GM12878 (cell line): Measurements from ENCODE around the gene RNF13. TPM values are rescaled to one million over a fixed set of nuclear protein-coding genes. Genes with fewer than 3 reads are reported as not detected.
"Not testable (repeated sequence)": the region's sequence is repeated elsewhere in the genome, so short reads cannot be mapped to it uniquely, and the experiment has no call there.

Experiments
- ATAC-seq: fragments of 200-7000 bp; cut with Tn5 transposase; 3 replicates; pipeline ENCODE4 v1.9.1; 2020; ENCODE audit warnings: mild to moderate bottlenecking, moderate library complexity
- BruUV-seq: library from RNA; stranded (reverse); fragments of 400-500 nt; replicated peaks from 2 replicates; lab custom pipeline; 2021; lab: Mats Ljungman, UMichigan
- CTCF ChIA-PET: fragments of 300-600 bp; sonication (Branson Sonifier 250); formaldehyde crosslinking; extraction: SDS; loops from one replicate; lab custom pipeline; 2021; ENCODE audit warnings: inconsistent platforms; lab: Yijun Ruan, JAX
- POLR2A ChIA-PET: fragments of 350-600 bp; formaldehyde crosslinking; extraction: SDS; loops from one replicate; lab custom pipeline; 2021; ENCODE audit warnings: inconsistent platforms; lab: Charles Lee
- RAD21 ChIA-PET: fragments of 300-600 bp; sonication (Branson Sonifier 250); formaldehyde crosslinking; loops from one replicate; lab custom pipeline; 2023; ENCODE audit warnings: antibody characterized with exemption; ENCODE audit not compliant: unreplicated experiment; lab: Charles Lee
- SMC1A ChIA-PET: fragments of 300-600 bp; sonication (Branson Sonifier 250); formaldehyde crosslinking; loops from one replicate; lab custom pipeline; 2023; ENCODE audit not compliant: unreplicated experiment, uncharacterized antibody; lab: Charles Lee
- DNase-seq: peaks from one replicate; pipeline ENCODE4 v3.0.0-alpha.2; 2011; ENCODE audit warnings: low read depth, low spot score
- FAIRE-seq: peaks from 3 replicates; lab custom pipeline; 2011; peaks lifted over from hg19 to GRCh38; lab: Jason Lieb, UNC
- H2AFZ ChIP-seq: 2 replicates; pipeline ENCODE4 v1.6.0; 2011; ENCODE audit warnings: low read depth, low read length, control low read depth; ENCODE audit not compliant: control insufficient read depth
- H3K27ac ChIP-seq: 2 replicates; pipeline ENCODE4 v1.5.1; 2011; ENCODE audit warnings: control low read depth; ENCODE audit not compliant: control insufficient read depth, insufficient read depth
- H3K27me3 ChIP-seq, 2 experiments: replicated peaks in 1 of 2; 2 replicates each; pipeline versions ENCODE4 v1.6.0 to v1.6.1; 2011; ENCODE audit warnings: low read length in 1 of 2; ENCODE audit not compliant: control insufficient read depth in 2 of 2, insufficient read depth in 2 of 2
- H3K36me3 ChIP-seq, 2 experiments: 2 replicates each; pipeline ENCODE4 v1.5.1; 2011; ENCODE audit warnings: low read length in 1 of 2; ENCODE audit not compliant: control insufficient read depth in 2 of 2, insufficient read depth in 2 of 2
- H3K4me1 ChIP-seq: 2 replicates; pipeline ENCODE4 v1.6.1; 2011; ENCODE audit warnings: mild to moderate bottlenecking, low read length, moderate library complexity, mixed read lengths; ENCODE audit not compliant: control insufficient read depth, insufficient read depth
- H3K4me2 ChIP-seq: 2 replicates; pipeline ENCODE4 v1.6.0; 2011; ENCODE audit warnings: control low read depth; ENCODE audit not compliant: control insufficient read depth, insufficient read depth
- H3K4me3 ChIP-seq: fragments of 200-600 bp; sonication (generic); 2 replicates; pipeline ENCODE4 v1.5.1; 2016
- H3K79me2 ChIP-seq: 2 replicates; pipeline ENCODE4 v1.6.0; 2011; ENCODE audit warnings: low read length; ENCODE audit not compliant: control insufficient read depth, insufficient read depth
- H3K9ac ChIP-seq: 2 replicates; pipeline ENCODE4 v1.8.0; 2011; ENCODE audit warnings: low read length, control low read depth, mixed read lengths; ENCODE audit not compliant: control insufficient read depth, insufficient read depth
- H3K9me3 ChIP-seq: replicated peaks from 3 replicates; pipeline ENCODE4 v1.5.1; 2011; ENCODE audit warnings: mild to moderate bottlenecking, low read length; ENCODE audit not compliant: control insufficient read depth, insufficient read depth
- H4K20me1 ChIP-seq: 2 replicates; pipeline ENCODE4 v1.6.0; 2011; ENCODE audit not compliant: control insufficient read depth, insufficient read depth
- BCL11A ChIP-seq: IDR thresholded peaks from 2 replicates; pipeline ENCODE4 v1.6.1; 2011; ENCODE audit warnings: low read depth, low read length
- CREB1 ChIP-seq: IDR thresholded peaks from 2 replicates; pipeline ENCODE4 v1.6.1; 2012; ENCODE audit warnings: low read depth, mild to moderate bottlenecking, inconsistent platforms
- FOXM1 ChIP-seq: IDR thresholded peaks from 2 replicates; pipeline ENCODE4 v1.6.1; 2012; ENCODE audit warnings: low read depth, mild to moderate bottlenecking, inconsistent platforms, low read length, moderate library complexity
- IKZF2 ChIP-seq, 2 experiments: fragments of 450-650 bp; IDR thresholded peaks; 2 replicates each; pipeline ENCODE4 v1.6.1; 2017; ENCODE audit warnings: mild to moderate bottlenecking in 2 of 2, moderate library complexity in 2 of 2
- KLF5 ChIP-seq: fragments of 450-650 bp; IDR thresholded peaks from 2 replicates; pipeline ENCODE4 v1.6.1; 2014; ENCODE audit warnings: mild to moderate bottlenecking; ENCODE audit not compliant: partially characterized antibody
- PML ChIP-seq: IDR thresholded peaks from 2 replicates; pipeline ENCODE4 v1.6.1; 2012; ENCODE audit warnings: low read length, inconsistent platforms
- SPI1 ChIP-seq: IDR thresholded peaks from 2 replicates; pipeline ENCODE4 v1.6.1; 2011; ENCODE audit warnings: low read depth, mild to moderate bottlenecking, low read length, moderate library complexity, borderline replicate concordance; ENCODE audit not compliant: insufficient read depth
- TAF1 ChIP-seq: IDR thresholded peaks from 2 replicates; pipeline ENCODE4 v1.6.1; 2011; ENCODE audit warnings: mild to moderate bottlenecking, low read depth, low read length, borderline replicate concordance
- WGBS: methylation state at CpG from one replicate; pipeline ENCODE4 v1.1.6; 2016; ENCODE audit warnings: low lambda C conversion rate; ENCODE audit not compliant: insufficient replicate concordance, insufficient coverage; ENCODE audit errors: missing lambda C conversion rate; 5-methylcytosine and 5-hydroxymethylcytosine counted together
- in situ Hi-C: fragments of 300-500 bp; cut with MboI; formaldehyde crosslinking; loops from 9 replicates; pipeline ENCODE4 v1.14.3; 2018; ENCODE audit warnings: mixed read lengths
- intact Hi-C: fragments of 100-400 bp; cut with micrococcal nuclease; formaldehyde crosslinking; loops from one replicate; pipeline ENCODE4 v1.14.2; 2022; ENCODE audit not compliant: unreplicated experiment
- polyA plus RNA-seq, 11 experiments: library from polyadenylated mRNA; depleted of rRNA in 4 of 11; unstranded in 6 of 11; stranded (reverse) in 5 of 11; fragments of >200 nt; fragmentation: Nextera tagmentation in 4 of 11; fragmentation: Illumina TruSeq in 1 of 11; extraction: Ambion mirVana in 4 of 11; extraction: Trizol in 1 of 11; gene quantifications; 1 replicate in 1 of 11; 2 replicates in 10 of 11; pipeline versions ENCODE4 v1.2.1 to v1.2.3, GENCODE V29; 2011 to 2016; ENCODE audit warnings: inconsistent platforms in 2 of 11, missing spikeins in 2 of 11, low read depth in 1 of 11
- total RNA-seq, 4 experiments: library from RNA; depleted of rRNA in 3 of 4; stranded (reverse); fragments of >200 nt in 3 of 4; fragmentation: Illumina TruSeq in 1 of 4; extraction: Trizol in 1 of 4; gene quantifications; 2 replicates each; pipeline versions ENCODE4 v1.2.1 to v1.2.3, GENCODE V29; 2013 to 2021
- TF ChIP-seq, protein P1 (sequence below): fragments of 450-650 bp; IDR thresholded peaks from 2 replicates; pipeline ENCODE4 v1.6.1; 2017; ENCODE audit warnings: mild to moderate bottlenecking

RNF13 gene
- total and polyA plus RNA-seq, 10 of the 15 experiments (the other 5 are each of a cell fraction or from before 2014, with no cell fraction given), result 18.9 to 73.4 (median 36.7) TPM

DNA sequence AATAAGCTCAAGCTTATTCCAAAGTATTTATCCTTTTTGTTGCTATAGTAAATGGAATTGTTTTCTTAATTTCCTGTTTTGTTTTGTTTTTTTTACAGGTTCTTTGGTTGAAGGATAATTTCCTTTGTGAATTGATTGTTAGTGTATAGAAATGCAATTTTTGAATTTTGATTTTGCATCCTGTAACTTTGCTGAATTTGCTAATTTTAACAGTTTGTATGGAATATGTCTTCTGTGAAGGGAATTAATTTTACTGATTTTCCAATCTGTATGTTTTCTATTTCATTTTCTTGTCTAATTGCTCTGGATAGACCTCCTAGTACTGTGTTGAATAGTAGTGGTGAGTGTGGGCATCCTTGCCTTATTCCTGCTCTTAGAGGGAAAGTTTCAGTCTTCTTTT is 129.4 kb downstream of the RNF13 start:
- in situ Hi-C loops (no loop called here), intact Hi-C loops (no loop called here)
- Histone ChIP-seq H2AFZ (no peak overlapping the region), H3K4me2 (no peak overlapping the region), H3K4me3 (no peak overlapping the region), H3K79me2 (no peaks in the 10 kb centered on the region; the same call in 1 of the 2 replicates), H3K36me3 (peaks cover 0 to under 1% of the 10 kb centered on the region in 2 experiments; a peak in 1 of 4 replicates), H3K9me3 (peaks cover 5% of the 10 kb centered on the region; the same call in 2 of the 3 replicates), H3K27me3 (no peaks in the 10 kb centered on the region), H3K27ac (no peak overlapping the region), H3K4me1 (no peaks in the 10 kb centered on the region), H3K9ac (no peak overlapping the region), H4K20me1 (no peaks in the 10 kb centered on the region)
- ChIA-PET CTCF (interaction anchor here (1.5 to 1.8 kb wide), 2 partner anchors 9 to 242 kb away, joined by 3 to 7 read pairs; no protein-coding TSS in a partner anchor), SMC1A (interaction anchor here (1.3 kb wide), 1 partner anchor 16 kb away, joined by 4 read pairs; no protein-coding TSS in a partner anchor), RAD21 (no interaction called here), POLR2A (no interaction called here)
- no peak for TF ChIP-seq IKZF2 (IDR thresholded peaks at IDR 0.05)
- no peak for TF ChIP-seq FOXM1
- TF ChIP-seq CREB1, result no peak
- TF ChIP-seq PML, result no peak
- TF ChIP-seq TAF1, result no peak
- TF ChIP-seq SPI1, result no peak
- TF ChIP-seq BCL11A, result no peak
- TF ChIP-seq, protein P1, sequence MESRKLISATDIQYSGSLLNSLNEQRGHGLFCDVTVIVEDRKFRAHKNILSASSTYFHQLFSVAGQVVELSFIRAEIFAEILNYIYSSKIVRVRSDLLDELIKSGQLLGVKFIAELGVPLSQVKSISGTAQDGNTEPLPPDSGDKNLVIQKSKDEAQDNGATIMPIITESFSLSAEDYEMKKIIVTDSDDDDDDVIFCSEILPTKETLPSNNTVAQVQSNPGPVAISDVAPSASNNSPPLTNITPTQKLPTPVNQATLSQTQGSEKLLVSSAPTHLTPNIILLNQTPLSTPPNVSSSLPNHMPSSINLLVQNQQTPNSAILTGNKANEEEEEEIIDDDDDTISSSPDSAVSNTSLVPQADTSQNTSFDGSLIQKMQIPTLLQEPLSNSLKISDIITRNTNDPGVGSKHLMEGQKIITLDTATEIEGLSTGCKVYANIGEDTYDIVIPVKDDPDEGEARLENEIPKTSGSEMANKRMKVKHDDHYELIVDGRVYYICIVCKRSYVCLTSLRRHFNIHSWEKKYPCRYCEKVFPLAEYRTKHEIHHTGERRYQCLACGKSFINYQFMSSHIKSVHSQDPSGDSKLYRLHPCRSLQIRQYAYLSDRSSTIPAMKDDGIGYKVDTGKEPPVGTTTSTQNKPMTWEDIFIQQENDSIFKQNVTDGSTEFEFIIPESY, result no peak
- no peak for TF ChIP-seq KLF5
- no TSS peak for BruUV-seq
- ATAC-seq (no peak), FAIRE-seq (no peak), DNase-seq (no peak)

DNA sequence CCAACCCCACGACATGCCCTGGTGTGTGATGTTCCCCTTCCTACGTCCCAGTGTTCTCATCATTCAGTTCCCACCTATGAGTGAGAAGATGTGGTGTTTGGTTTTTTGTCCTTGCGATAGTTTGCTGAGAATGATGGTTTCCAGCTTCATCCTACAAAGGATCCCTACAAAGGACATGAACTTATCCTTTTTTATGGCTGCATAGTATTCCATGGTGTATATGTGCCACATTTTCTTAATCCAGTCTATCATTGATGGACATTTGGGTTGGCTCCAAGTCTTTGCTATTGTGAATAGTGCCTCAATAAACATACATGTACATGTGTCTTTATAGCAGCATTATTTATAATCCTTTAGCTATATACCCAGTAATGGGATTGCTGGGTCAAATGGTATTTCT is 131.0 kb downstream of the RNF13 start:
- H3K4me1 ChIP-seq, H3K9ac ChIP-seq, H4K20me1 ChIP-seq, H3K4me3 ChIP-seq, H3K4me2 ChIP-seq, BruUV-seq, FAIRE-seq, H3K36me3 ChIP-seq, ATAC-seq, CTCF ChIA-PET, intact Hi-C loops, H2AFZ ChIP-seq, SMC1A ChIA-PET, H3K9me3 ChIP-seq, DNase-seq, H3K27ac ChIP-seq, in situ Hi-C loops, H3K79me2 ChIP-seq, H3K27me3 ChIP-seq, RAD21 ChIA-PET, POLR2A ChIA-PET: not testable (repeated sequence)
- WGBS, result 85% methylated on average over 3 of the region's 3 CpGs
